ENCODE data around the gene CRLF1.

DNA sequence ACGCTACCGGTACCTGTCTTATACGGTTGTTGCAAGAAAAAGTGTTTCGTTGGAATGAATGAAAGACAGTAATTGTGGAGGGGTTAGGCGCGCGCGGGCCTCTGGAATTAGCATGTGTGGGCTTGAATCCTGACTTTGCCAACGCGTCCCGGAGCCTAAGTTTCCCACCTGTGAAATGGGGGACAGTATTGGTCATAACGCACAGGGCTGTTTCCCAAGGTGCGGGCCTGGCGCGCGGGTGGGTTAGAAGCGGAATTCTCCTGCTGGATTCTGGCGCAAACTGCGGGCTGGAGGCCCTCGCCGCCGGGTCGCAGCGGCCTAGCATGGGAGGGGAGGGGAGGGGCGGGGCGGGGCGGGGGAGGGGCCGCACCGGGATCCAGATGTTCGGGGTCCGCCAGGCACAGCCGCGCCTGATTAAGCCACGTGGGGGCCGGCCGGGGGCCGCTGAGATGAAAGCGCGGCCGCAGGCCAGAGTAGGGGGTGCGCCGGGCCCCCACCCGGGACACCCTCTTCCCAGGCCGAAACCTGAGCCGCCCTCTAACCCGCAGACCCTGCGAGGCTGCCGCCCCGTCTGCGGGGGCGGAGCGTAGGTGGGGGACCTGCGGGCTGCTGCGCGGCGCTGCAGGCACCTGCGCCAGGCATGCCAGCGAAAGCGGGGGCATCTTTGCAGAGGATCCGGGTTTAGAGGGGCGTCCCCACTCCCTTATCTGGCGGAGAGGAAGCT, 4.9 kb upstream of the CRLF1 start:
- TF ChIP-seq, protein P1, sequence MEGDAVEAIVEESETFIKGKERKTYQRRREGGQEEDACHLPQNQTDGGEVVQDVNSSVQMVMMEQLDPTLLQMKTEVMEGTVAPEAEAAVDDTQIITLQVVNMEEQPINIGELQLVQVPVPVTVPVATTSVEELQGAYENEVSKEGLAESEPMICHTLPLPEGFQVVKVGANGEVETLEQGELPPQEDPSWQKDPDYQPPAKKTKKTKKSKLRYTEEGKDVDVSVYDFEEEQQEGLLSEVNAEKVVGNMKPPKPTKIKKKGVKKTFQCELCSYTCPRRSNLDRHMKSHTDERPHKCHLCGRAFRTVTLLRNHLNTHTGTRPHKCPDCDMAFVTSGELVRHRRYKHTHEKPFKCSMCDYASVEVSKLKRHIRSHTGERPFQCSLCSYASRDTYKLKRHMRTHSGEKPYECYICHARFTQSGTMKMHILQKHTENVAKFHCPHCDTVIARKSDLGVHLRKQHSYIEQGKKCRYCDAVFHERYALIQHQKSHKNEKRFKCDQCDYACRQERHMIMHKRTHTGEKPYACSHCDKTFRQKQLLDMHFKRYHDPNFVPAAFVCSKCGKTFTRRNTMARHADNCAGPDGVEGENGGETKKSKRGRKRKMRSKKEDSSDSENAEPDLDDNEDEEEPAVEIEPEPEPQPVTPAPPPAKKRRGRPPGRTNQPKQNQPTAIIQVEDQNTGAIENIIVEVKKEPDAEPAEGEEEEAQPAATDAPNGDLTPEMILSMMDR (IDR thresholded peaks at IDR 0.05 in 4 of 5, conservative IDR thresholded peaks at IDR 0.05 in 1 of 5), result no peak
- TF ChIP-seq POLR2A (IDR thresholded peaks at IDR 0.05), result no peak

Data from gastrocnemius medialis (tissue), 4 donors.